B cell (primary cell): ENCODE measurements around the gene PCSK6.

Source experiments
- CTCF ChIP-seq: fragments of 200-600 bp; IDR thresholded peaks from one replicate; pipeline ENCODE4 v1.8.0; 2022; ENCODE audit warnings: antibody characterized with exemption, mild to moderate bottlenecking
- EZH2 ChIP-seq: IDR thresholded peaks from 2 replicates; pipeline ENCODE4 v1.6.1; 2012; ENCODE audit warnings: borderline replicate concordance, low read depth, mild to moderate bottlenecking, moderate library complexity, low read length; ENCODE audit not compliant: insufficient read depth, poor library complexity, severe bottlenecking

GRCh38 chr15:101450403-101451265 is 38.9 kb downstream of the PCSK6 start:
- TF ChIP-seq CTCF (no peak), EZH2 (no peak)
